NB4 (cell line): Measurements from ENCODE around the gene P2RY11.

Source experiments
- CTCF ChIP-seq: IDR thresholded peaks from one replicate; pipeline ENCODE4 v1.5.1; 2012; ENCODE audit warnings: low read depth, low read length
- MYC ChIP-seq: IDR thresholded peaks from 2 replicates; pipeline ENCODE4 v1.6.1; 2011; ENCODE audit warnings: low read depth, low read length
- POLR2A ChIP-seq: IDR thresholded peaks from 2 replicates; pipeline ENCODE4 v1.6.1; 2011; ENCODE audit warnings: mild to moderate bottlenecking; ENCODE audit not compliant: insufficient read length; ENCODE audit errors: extremely low read depth
- TF ChIP-seq, protein P1 (sequence below): IDR thresholded peaks from 2 replicates; pipeline ENCODE4 v1.6.1; 2011; ENCODE audit warnings: low read depth, low read length

DNA sequence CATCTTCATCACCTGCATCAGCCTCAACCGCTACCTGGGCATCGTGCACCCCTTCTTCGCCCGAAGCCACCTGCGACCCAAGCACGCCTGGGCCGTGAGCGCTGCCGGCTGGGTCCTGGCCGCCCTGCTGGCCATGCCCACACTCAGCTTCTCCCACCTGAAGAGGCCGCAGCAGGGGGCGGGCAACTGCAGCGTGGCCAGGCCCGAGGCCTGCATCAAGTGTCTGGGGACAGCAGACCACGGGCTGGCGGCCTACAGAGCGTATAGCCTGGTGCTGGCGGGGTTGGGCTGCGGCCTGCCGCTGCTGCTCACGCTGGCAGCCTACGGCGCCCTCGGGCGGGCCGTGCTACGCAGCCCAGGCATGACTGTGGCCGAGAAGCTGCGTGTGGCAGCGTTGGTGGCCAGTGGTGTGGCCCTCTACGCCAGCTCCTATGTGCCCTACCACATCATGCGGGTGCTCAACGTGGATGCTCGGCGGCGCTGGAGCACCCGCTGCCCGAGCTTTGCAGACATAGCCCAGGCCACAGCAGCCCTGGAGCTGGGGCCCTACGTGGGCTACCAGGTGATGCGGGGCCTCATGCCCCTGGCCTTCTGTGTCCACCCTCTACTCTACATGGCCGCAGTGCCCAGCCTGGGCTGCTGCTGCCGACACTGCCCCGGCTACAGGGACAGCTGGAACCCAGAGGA lies 2.6 kb downstream of the P2RY11 start:
- TF ChIP-seq POLR2A (peak; percentile 47), CTCF (no peak), MYC (peak; percentile 51; the same call in 1 of the 2 replicates)
- TF ChIP-seq, protein P1, sequence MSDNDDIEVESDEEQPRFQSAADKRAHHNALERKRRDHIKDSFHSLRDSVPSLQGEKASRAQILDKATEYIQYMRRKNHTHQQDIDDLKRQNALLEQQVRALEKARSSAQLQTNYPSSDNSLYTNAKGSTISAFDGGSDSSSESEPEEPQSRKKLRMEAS: 0 out of 2 replicates have a peak, but pooled peaks have one; percentile 25
